Stomach (tissue), 4 donors: ENCODE measurements around the gene HBQ1.

Experiments
- CTCF ChIP-seq, 7 experiments: fragments of 450-650 bp in 4 of 7; fragments of 200-600 bp in 3 of 7; sonication (generic) in 3 of 7; IDR thresholded peaks; one replicate each; pipeline ENCODE4 v1.5.1; 2016 to 2019; ENCODE audit warnings: antibody characterized with exemption in 7 of 7, control low read depth in 2 of 7, mild to moderate bottlenecking in 1 of 7
- POLR2A ChIP-seq, 4 donors: fragments of 450-650 bp; IDR thresholded peaks; one replicate each; pipeline ENCODE4 v1.6.1; 2016; ENCODE audit warnings: antibody characterized with exemption in 4 of 4, control low read depth in 2 of 4, mild to moderate bottlenecking in 1 of 4, moderate library complexity in 1 of 4
- POLR2AphosphoS5 ChIP-seq, 3 donors: sonication (generic); formaldehyde crosslinking; IDR thresholded peaks; one replicate each; pipeline ENCODE4 v1.6.1; 2016; ENCODE audit warnings: antibody characterized with exemption in 3 of 3

- TF ChIP-seq CTCF (IDR thresholded peaks at IDR 0.05) = no peak
- TF ChIP-seq POLR2AphosphoS5 (IDR thresholded peaks at IDR 0.05) = no peak
- no peak for TF ChIP-seq POLR2A (IDR thresholded peaks at IDR 0.05)
Observed at GRCh38 chr16:165539-166374, 14.5 kb upstream of the HBQ1 start, which contains the start of gene HBM.
